Measurements from ENCODE around the gene MYL1.

Gene MYL1

GRCh38 chr2:210268281-210268680, 46.7 kb downstream of the MYL1 start:
- DNase-seq (ENCODE audit: low read depth in 2 of 2, low spot score in 1 of 2): no peak

- no peak for DNase-seq (ENCODE audit: low read depth in 2 of 2, low spot score in 1 of 2)
Measured at GRCh38 chr2:210267698-210268097, 47.3 kb downstream of the MYL1 start.

GRCh38 chr2:210264282-210264681, 50.7 kb downstream of the MYL1 start:
- DNase-seq (ENCODE audit: low read depth in 2 of 2, low spot score in 1 of 2): no peak

- DNase-seq (ENCODE audit: low read depth in 2 of 2, low spot score in 1 of 2): no peak
Measured at GRCh38 chr2:210263841-210264240, 51.1 kb downstream of the MYL1 start.

- DNase-seq (ENCODE audit: low read depth in 2 of 2, low spot score in 1 of 2): no peak
Measured at GRCh38 chr2:210262036-210262435, 52.9 kb downstream of the MYL1 start.

- DNase-seq (ENCODE audit: low read depth in 2 of 2, low spot score in 1 of 2): no peak
Measured at GRCh38 chr2:210259687-210260086, 55.3 kb downstream of the MYL1 start.

GRCh38 chr2:210252699-210253606, 62.0 kb downstream of the MYL1 start:
- no peak for DNase-seq (ENCODE audit: low read depth in 2 of 2, low spot score in 1 of 2)

- no peak for DNase-seq (ENCODE audit: low read depth in 2 of 2, low spot score in 1 of 2)
Measured at GRCh38 chr2:210250622-210251021, 64.4 kb downstream of the MYL1 start.

All from stimulated activated CD8-positive, alpha-beta memory T cell treated with anti-CD3 and anti-CD28 coated beads, Interleukin-4, amount 100 ng/mL, for 1 hour (primary cell).